ENCODE measurements around the gene POU6F2. TPM values are rescaled to one million over a fixed set of nuclear protein-coding genes. Genes with fewer than 3 reads are reported as not detected.

The POU6F2 gene
- total and polyA plus RNA-seq, 2 of the 4 experiments (the other 2 are of a cell fraction) = not detected

- no peak overlapping the region for H3K4ac ChIP-seq (ENCODE audit: low read depth, low read length)
- ChIA-PET CTCF (interaction anchor here (1.0 kb wide), 1 partner anchor 12 kb away, joined by 3 read pairs; no protein-coding TSS in a partner anchor), POLR2A (ENCODE audit: unreplicated experiment) (no interaction called here)
- no peak overlapping the region for H2AK5ac ChIP-seq (ENCODE audit: low read depth, low read length)
- no peak overlapping the region for H4K8ac ChIP-seq (ENCODE audit: low read depth in 2 of 2, low read length in 2 of 2)
- H3K9me1 ChIP-seq (ENCODE audit: insufficient read depth, low read length) = no peaks in the 10 kb centered on the region
- no peak overlapping the region for H3K4me3 ChIP-seq (ENCODE audit: insufficient read depth, low read depth, low read length)
- TF ChIP-seq ELK1 (IDR thresholded peaks at IDR 0.05; ENCODE audit: borderline replicate concordance, low read depth, low read length) = no peak
- no peak for TF ChIP-seq USF2 (IDR thresholded peaks at IDR 0.05; ENCODE audit: low read depth, low read length)
- TF ChIP-seq RAD21 (IDR thresholded peaks at IDR 0.05; ENCODE audit: low read length) = no peak
- TF ChIP-seq MAFK (IDR thresholded peaks at IDR 0.05; ENCODE audit: low read depth, low read length) = no peak
- no peak for TF ChIP-seq MXI1 (IDR thresholded peaks at IDR 0.05; ENCODE audit: borderline replicate concordance, low read depth, low read length)
- TF ChIP-seq FOS (IDR thresholded peaks at IDR 0.05; ENCODE audit: low read depth, low read length) = no peak
- no peak overlapping the region for H3K27ac ChIP-seq (ENCODE audit: insufficient read depth, low read length)
- intact Hi-C loops (cut with micrococcal nuclease) (no loop called here), dilution Hi-C loops (cut with HindIII; ENCODE audit: low sequenced_read_pairs, unreplicated experiment) (no loop called here), in situ Hi-C loops (cut with MboI; ENCODE audit: low sequenced_read_pairs) (no loop called here)
- H2BK20ac ChIP-seq (ENCODE audit: low read depth, low read length) = no peak overlapping the region
- BruUV-seq (replicated peaks) = no TSS peak
- no peaks in the 10 kb centered on the region for H3K9me3 ChIP-seq (ENCODE audit: control insufficient read depth, insufficient read depth, low read length)
- no peaks in the 10 kb centered on the region for H3K4me1 ChIP-seq (ENCODE audit: control insufficient read depth, insufficient read depth, low read length)
- no peak overlapping the region for H2AFZ ChIP-seq (replicated peaks; ENCODE audit: low read length, poor library complexity)
- no peaks in the 10 kb centered on the region for H3K27me3 ChIP-seq (ENCODE audit: control insufficient read depth, insufficient read depth, low read length)
- no peak overlapping the region for H4K91ac ChIP-seq (ENCODE audit: insufficient read depth, low read depth, low read length)
- H3K23ac ChIP-seq (ENCODE audit: low read depth, low read length) = no peak overlapping the region
- no peaks in the 10 kb centered on the region for H3K36me3 ChIP-seq (ENCODE audit: control insufficient read depth, insufficient read depth, low read length)
- H3K4me2 ChIP-seq (ENCODE audit: low read depth, low read length) = no peak overlapping the region
- H2BK5ac ChIP-seq (ENCODE audit: low read depth, low read length, poor library complexity, severe bottlenecking) = no peak overlapping the region
- DNase-seq (no peak), ATAC-seq (ENCODE audit: low read depth) (no peak)
- H2BK15ac ChIP-seq (ENCODE audit: low read depth, low read length) = no peak overlapping the region
- H3K14ac ChIP-seq (replicated peaks; ENCODE audit: low read depth, low read length) = no peak overlapping the region
- H4K20me1 ChIP-seq (ENCODE audit: insufficient read depth, low read length) = no peaks in the 10 kb centered on the region
- H3K56ac ChIP-seq (ENCODE audit: extremely low read depth, insufficient read depth, low read length) = no peak overlapping the region
- H3K79me1 ChIP-seq (ENCODE audit: low read depth in 1 of 2, low read length in 2 of 2) = no peaks in the 10 kb centered on the region
- no peak overlapping the region for H4K5ac ChIP-seq (ENCODE audit: low read depth, low read length)
- no peak overlapping the region for H3K18ac ChIP-seq (ENCODE audit: low read depth, low read length)
- H2AK9ac ChIP-seq (replicated peaks; ENCODE audit: low read depth, low read length, poor library complexity) = no peak overlapping the region
- H2BK120ac ChIP-seq (ENCODE audit: low read depth, low read length) = no peak overlapping the region
- H3K9ac ChIP-seq (ENCODE audit: low read depth, low read length) = no peak overlapping the region
- WGBS, 2 experiments (ENCODE audit: extremely low coverage in 2 of 2, insufficient read length in 1 of 2) = no CpG with 5 or more reads among the region's 2 CpGs
Observed at GRCh38 chr7:39392151-39392550, 414.4 kb downstream of the POU6F2 start.

All from IMR-90 (cell line).